Adrenal gland (tissue), 5 donors: ENCODE data around the gene PLSCR3.

Source experiments
- CTCF ChIP-seq, 6 experiments: fragments of 450-650 bp in 4 of 6; fragments of 200-600 bp in 2 of 6; sonication (generic) in 1 of 6; IDR thresholded peaks; 1 replicate in 5 of 6; 2 replicates in 1 of 6; pipeline versions ENCODE4 v1.5.1 to v1.8.0; 2016 to 2021; ENCODE audit warnings: antibody characterized with exemption in 6 of 6, mild to moderate bottlenecking in 2 of 6, moderate library complexity in 1 of 6
- POLR2A ChIP-seq, 2 donors: fragments of 450-650 bp; IDR thresholded peaks; one replicate each; pipeline ENCODE4 v1.6.1; 2017; ENCODE audit warnings: antibody characterized with exemption in 2 of 2, mild to moderate bottlenecking in 2 of 2, moderate library complexity in 1 of 2
- donor health status: DM: no; HTN: no; CAD: no.

- TF ChIP-seq CTCF (IDR thresholded peaks at IDR 0.05) (no peak), POLR2A (IDR thresholded peaks at IDR 0.05) (no peak)
These were observed 26.9 kb upstream of the PLSCR3 start for GRCh38 chr17:7421186-7421585.
